ENCODE data around the gene GCC2.

Gene GCC2

DNA sequence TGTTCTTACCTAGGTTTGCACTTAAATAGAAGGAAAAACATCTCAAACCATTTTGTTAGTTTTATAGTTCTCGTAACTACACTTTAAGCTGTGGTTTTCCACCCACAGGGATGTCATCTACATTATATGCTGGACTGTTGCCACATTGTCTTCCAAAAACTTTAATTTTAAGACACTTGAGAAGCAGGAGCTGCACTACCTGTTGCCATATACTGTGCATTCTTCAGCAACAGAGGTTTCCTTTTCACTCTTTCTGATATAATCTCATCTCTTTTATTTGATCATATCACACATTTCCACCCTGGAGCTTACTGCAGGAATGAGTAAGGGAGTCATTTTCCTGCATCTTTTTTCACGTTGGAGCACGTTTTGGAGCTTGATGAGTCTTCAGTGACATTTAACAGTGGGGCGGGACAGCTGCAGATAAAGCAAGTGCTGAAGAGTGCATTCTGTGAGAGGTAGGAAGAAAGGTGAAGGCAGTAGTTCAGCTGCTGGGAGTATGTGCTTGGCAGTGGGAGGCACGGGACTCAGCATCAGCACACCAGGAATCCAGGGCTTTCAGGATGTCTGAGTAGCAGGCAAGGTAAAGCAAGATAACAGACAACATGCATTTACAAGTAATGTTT, 89.1 kb downstream of the GCC2 start:
- Histone ChIP-seq H3K36me3 (no peaks in the 10 kb centered on the region), H3K4me3 (ENCODE audit: low read depth in 1 of 2, low read length in 1 of 2) (no peak overlapping the region), H3K27ac (no peak overlapping the region), H3K9me3 (no peaks in the 10 kb centered on the region), H3K27me3 (no peaks in the 10 kb centered on the region), H3K4me1 (ENCODE audit: control insufficient read depth in 1 of 2, insufficient read depth in 1 of 2, low read depth in 1 of 2, low read length in 1 of 2) (peaks cover 20 to 23% of the 10 kb centered on the region in 2 experiments)
- TF ChIP-seq, protein P1, sequence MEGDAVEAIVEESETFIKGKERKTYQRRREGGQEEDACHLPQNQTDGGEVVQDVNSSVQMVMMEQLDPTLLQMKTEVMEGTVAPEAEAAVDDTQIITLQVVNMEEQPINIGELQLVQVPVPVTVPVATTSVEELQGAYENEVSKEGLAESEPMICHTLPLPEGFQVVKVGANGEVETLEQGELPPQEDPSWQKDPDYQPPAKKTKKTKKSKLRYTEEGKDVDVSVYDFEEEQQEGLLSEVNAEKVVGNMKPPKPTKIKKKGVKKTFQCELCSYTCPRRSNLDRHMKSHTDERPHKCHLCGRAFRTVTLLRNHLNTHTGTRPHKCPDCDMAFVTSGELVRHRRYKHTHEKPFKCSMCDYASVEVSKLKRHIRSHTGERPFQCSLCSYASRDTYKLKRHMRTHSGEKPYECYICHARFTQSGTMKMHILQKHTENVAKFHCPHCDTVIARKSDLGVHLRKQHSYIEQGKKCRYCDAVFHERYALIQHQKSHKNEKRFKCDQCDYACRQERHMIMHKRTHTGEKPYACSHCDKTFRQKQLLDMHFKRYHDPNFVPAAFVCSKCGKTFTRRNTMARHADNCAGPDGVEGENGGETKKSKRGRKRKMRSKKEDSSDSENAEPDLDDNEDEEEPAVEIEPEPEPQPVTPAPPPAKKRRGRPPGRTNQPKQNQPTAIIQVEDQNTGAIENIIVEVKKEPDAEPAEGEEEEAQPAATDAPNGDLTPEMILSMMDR (IDR thresholded peaks at IDR 0.05), result no peak

DNA sequence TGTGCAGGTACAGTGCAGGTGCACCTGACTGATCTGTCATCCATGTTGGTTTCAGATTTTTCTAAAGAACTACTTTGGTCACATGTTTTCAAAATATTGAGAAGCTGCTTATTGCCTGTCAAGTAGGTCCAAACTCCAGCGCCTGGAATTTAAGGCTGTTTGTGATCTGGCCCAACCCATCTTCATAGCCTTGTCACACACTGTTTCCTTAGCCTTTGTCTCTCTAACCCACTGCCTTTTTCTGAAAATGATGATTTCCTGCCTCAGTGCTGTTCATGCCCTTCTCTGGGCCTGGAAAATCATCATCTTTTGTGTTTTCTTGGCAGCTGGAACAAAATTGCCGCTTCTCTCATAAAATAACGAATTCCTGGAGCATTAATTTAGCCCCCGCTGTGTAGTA, 92.4 kb downstream of the GCC2 start:
- peaks cover 0 to 6% of the 10 kb centered on the region in 2 experiments for H3K4me1 ChIP-seq (ENCODE audit: control insufficient read depth in 1 of 2, insufficient read depth in 1 of 2, low read depth in 1 of 2, low read length in 1 of 2)
- H3K27me3 ChIP-seq, result no peaks in the 10 kb centered on the region
- no peaks in the 10 kb centered on the region for H3K36me3 ChIP-seq
- TF ChIP-seq, protein P1 (IDR thresholded peaks at IDR 0.05), result no peak
- no peak overlapping the region for H3K27ac ChIP-seq
- H3K4me3 ChIP-seq (ENCODE audit: low read depth in 1 of 2, low read length in 1 of 2), result no peak overlapping the region
- H3K9me3 ChIP-seq, result no peaks in the 10 kb centered on the region

- TF ChIP-seq, protein P1 (IDR thresholded peaks at IDR 0.05), result no peak
- Histone ChIP-seq H3K36me3 (no peaks in the 10 kb centered on the region), H3K27ac (no peak overlapping the region), H3K4me1 (ENCODE audit: control insufficient read depth in 1 of 2, insufficient read depth in 1 of 2, low read depth in 1 of 2, low read length in 1 of 2) (peaks cover 0 to 6% of the 10 kb centered on the region in 2 experiments), H3K9me3 (no peaks in the 10 kb centered on the region), H3K4me3 (ENCODE audit: low read depth in 1 of 2, low read length in 1 of 2) (no peak overlapping the region), H3K27me3 (no peaks in the 10 kb centered on the region)
These were observed 93.1 kb downstream of the GCC2 start for GRCh38 chr2:108542071-108542470.

DNA sequence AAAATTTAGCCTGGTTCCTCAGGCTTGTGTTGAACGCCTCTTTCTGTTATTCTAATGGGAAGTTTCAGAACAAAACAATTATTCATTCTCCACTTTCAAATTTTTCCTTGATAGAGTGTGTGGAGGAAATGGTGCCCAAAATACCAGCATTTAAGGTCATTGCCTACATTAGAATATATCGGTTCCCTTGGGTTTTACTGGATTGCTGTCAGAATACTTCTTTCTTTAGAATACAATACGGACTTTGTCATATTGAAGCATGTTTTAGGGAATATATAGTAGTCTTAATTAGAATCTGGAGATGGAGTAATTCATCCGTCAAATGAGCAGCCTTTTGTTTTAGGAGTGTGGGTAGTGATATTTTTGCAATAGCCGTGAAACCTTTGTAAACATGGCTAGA, 98.6 kb downstream of the GCC2 start:
- Histone ChIP-seq H3K9me3 (no peaks in the 10 kb centered on the region), H3K27ac (no peak overlapping the region), H3K4me3 (ENCODE audit: low read depth in 1 of 2, low read length in 1 of 2) (no peak overlapping the region), H3K27me3 (no peaks in the 10 kb centered on the region), H3K4me1 (ENCODE audit: control insufficient read depth in 1 of 2, insufficient read depth in 1 of 2, low read depth in 1 of 2, low read length in 1 of 2) (peaks cover 0 to 6% of the 10 kb centered on the region in 2 experiments), H3K36me3 (no peaks in the 10 kb centered on the region)
- TF ChIP-seq, protein P1 (IDR thresholded peaks at IDR 0.05), result no peak

GRCh38 chr2:108548208-108549003, 99.4 kb downstream of the GCC2 start:
- no peak overlapping the region for H3K27ac ChIP-seq
- H3K36me3 ChIP-seq, result no peaks in the 10 kb centered on the region
- H3K4me3 ChIP-seq (ENCODE audit: low read depth in 1 of 2, low read length in 1 of 2), result no peak overlapping the region

More at GRCh38 chr2:108548208-108549003, 99.4 kb downstream of the GCC2 start:
- Histone ChIP-seq H3K27me3 (no peaks in the 10 kb centered on the region), H3K4me1 (ENCODE audit: control insufficient read depth in 1 of 2, insufficient read depth in 1 of 2, low read depth in 1 of 2, low read length in 1 of 2) (peaks cover 0 to 6% of the 10 kb centered on the region in 2 experiments), H3K9me3 (no peaks in the 10 kb centered on the region)
- TF ChIP-seq, protein P1 (IDR thresholded peaks at IDR 0.05), result no peak

All from neutrophil (primary cell).